GM18858 (cell line): Measurements from ENCODE around the gene ZNF827.

ENCODE experiments used
- ATAC-seq: cut with Tn5 transposase; IDR thresholded peaks from one replicate; pipeline ENCODE4 v1.9.1; 2021; ENCODE audit not compliant: unreplicated experiment

The ZNF827 gene

GRCh38 chr4:145934434-145935047, 4.1 kb downstream of the ZNF827 start:
- no peak for ATAC-seq

- ATAC-seq, result no peak
These were observed 5.5 kb downstream of the ZNF827 start for GRCh38 chr4:145933134-145933533.

- no peak for ATAC-seq
These were observed 7.2 kb downstream of the ZNF827 start for GRCh38 chr4:145931403-145931802.

- no peak for ATAC-seq
These were observed 8.0 kb downstream of the ZNF827 start for GRCh38 chr4:145930592-145930991.

GRCh38 chr4:145929415-145930178, 9.0 kb downstream of the ZNF827 start:
- ATAC-seq, result no peak

GRCh38 chr4:145928748-145929147, 9.9 kb downstream of the ZNF827 start:
- no peak for ATAC-seq

GRCh38 chr4:145927030-145927429, 11.6 kb downstream of the ZNF827 start:
- ATAC-seq, result no peak

- no peak for ATAC-seq
These were observed 17.4 kb downstream of the ZNF827 start for GRCh38 chr4:145921231-145921630.

GRCh38 chr4:145920205-145920604, 18.4 kb downstream of the ZNF827 start:
- no peak for ATAC-seq

GRCh38 chr4:145912376-145912775, 26.2 kb downstream of the ZNF827 start:
- ATAC-seq, result no peak

GRCh38 chr4:145909773-145910172, 28.9 kb downstream of the ZNF827 start:
- no peak for ATAC-seq

GRCh38 chr4:145909281-145909715, 29.3 kb downstream of the ZNF827 start:
- no peak for ATAC-seq

GRCh38 chr4:145907812-145908211, 30.8 kb downstream of the ZNF827 start:
- ATAC-seq, result no peak

GRCh38 chr4:145907390-145907789, 31.2 kb downstream of the ZNF827 start:
- ATAC-seq, result no peak

GRCh38 chr4:145904413-145905177, 34.0 kb downstream of the ZNF827 start:
- ATAC-seq, result no peak

GRCh38 chr4:145902522-145902921, 36.1 kb downstream of the ZNF827 start:
- ATAC-seq, result no peak

GRCh38 chr4:145899886-145900460, 38.6 kb downstream of the ZNF827 start:
- no peak for ATAC-seq

- ATAC-seq, result no peak
These were observed 39.6 kb downstream of the ZNF827 start for GRCh38 chr4:145898926-145899531.

- no peak for ATAC-seq
These were observed 40.2 kb downstream of the ZNF827 start for GRCh38 chr4:145898466-145898865.

- ATAC-seq, result no peak
These were observed 43.6 kb downstream of the ZNF827 start for GRCh38 chr4:145895056-145895455.

- no peak for ATAC-seq
These were observed 46.7 kb downstream of the ZNF827 start for GRCh38 chr4:145891958-145892357.
